ENCODE measurements around the gene UBASH3B. TPM values are rescaled to one million over a fixed set of nuclear protein-coding genes. Genes with fewer than 3 reads are reported as not detected.
A peak's percentile ranks its signal among the peaks of the same experiment; 100 is the strongest.

Gene UBASH3B
- total RNA-seq, 2 experiments from 2014 or later: 66.6 to 75.0 TPM

- peaks cover 29% of the 10 kb centered on the region for H3K36me3 Mint-ChIP-seq (ENCODE audit: low read depth)
- CTCF ChIA-PET: interaction anchor here (0.8 to 10.5 kb wide), 45 partner anchors 9 to 298 kb away, joined by 3 to 441 read pairs (median 9); partner anchors contain the start of gene UBASH3B
- DNase-seq: no peak
- H3K27ac Mint-ChIP-seq: peak overlapping the region; percentile 90
- H3K27me3 Mint-ChIP-seq (ENCODE audit: low read depth): peaks cover 2% of the 10 kb centered on the region
- H3K9me3 Mint-ChIP-seq (ENCODE audit: insufficient read depth): no peaks in the 10 kb centered on the region
- H3K4me1 Mint-ChIP-seq (ENCODE audit: low read depth): peaks cover 82% of the 10 kb centered on the region
- POLR2A ChIA-PET: interaction anchor here (0.7 to 3.9 kb wide), 9 partner anchors 12 to 127 kb away, joined by 3 to 31 read pairs (median 4); partner anchors contain the start of gene UBASH3B
- H3K4me3 Mint-ChIP-seq: no peak overlapping the region
- ATAC-seq: no peak
Measured at GRCh38 chr11:122755941-122756340, 100.4 kb downstream of the UBASH3B start.

DNA sequence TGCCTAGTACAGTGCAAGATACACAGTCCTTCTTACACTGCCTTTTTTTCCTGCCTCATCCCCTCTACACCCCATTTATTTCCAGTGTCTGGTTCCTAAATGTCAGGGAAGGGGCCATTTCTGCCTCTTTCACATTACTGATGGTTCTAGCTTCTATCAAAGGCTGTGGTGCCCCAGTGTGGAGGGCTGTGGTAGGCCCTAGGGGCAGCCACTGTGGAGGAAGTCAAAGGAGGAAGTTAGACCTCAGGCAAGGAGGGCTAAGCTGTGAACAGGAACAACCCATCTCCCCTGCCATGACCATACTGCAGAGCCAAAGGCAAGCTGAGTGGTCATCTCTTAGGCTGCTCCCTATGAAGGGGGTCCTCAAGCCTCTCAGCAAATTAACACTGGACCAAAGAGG lies 100.9 kb downstream of the UBASH3B start:
- Mint-ChIP-seq H3K9me3 (ENCODE audit: insufficient read depth) (no peaks in the 10 kb centered on the region), H3K27me3 (ENCODE audit: low read depth) (peaks cover 2% of the 10 kb centered on the region), H3K4me1 (ENCODE audit: low read depth) (peaks cover 78% of the 10 kb centered on the region), H3K4me3 (peak overlapping the region; percentile 47), H3K27ac (peak overlapping the region; percentile 90), H3K36me3 (ENCODE audit: low read depth) (peaks cover 27% of the 10 kb centered on the region)
- ChIA-PET CTCF (interaction anchor here (0.6 to 10.5 kb wide), 44 partner anchors 9 to 298 kb away, joined by 3 to 441 read pairs (median 9); partner anchors contain the start of gene UBASH3B), POLR2A (interaction anchor here (0.7 to 3.9 kb wide), 11 partner anchors 11 to 128 kb away, joined by 3 to 31 read pairs (median 4); partner anchors contain the start of gene UBASH3B)
- ATAC-seq (peak; percentile 96), DNase-seq (peak; percentile 88)

DNA sequence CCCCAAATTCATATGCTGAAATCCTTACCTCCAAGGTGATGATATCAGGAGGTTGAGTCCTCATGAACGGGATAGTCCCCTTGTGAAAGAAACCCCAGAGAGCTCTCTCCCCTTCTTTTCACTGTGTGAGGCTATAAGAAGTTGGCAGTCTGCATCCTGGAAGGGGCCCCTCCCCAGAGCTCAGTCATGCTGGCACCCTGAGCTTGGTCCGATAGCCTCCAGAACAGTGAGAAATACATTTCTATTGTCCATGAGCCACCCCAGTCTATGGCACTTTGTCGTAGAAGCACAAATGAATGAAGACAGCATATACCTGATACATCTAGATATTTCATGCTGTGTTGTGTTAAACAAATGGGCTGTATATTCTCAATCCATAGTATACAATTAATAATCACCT lies 101.7 kb downstream of the UBASH3B start:
- peaks cover 71% of the 10 kb centered on the region for H3K4me1 Mint-ChIP-seq (ENCODE audit: low read depth)
- peaks cover 23% of the 10 kb centered on the region for H3K36me3 Mint-ChIP-seq (ENCODE audit: low read depth)
- DNase-seq (no peak), ATAC-seq (no peak)
- peaks cover 2% of the 10 kb centered on the region for H3K27me3 Mint-ChIP-seq (ENCODE audit: low read depth)
- ChIA-PET POLR2A (interaction anchor here (0.7 to 3.9 kb wide), 5 partner anchors 13 to 101 kb away, joined by 3 to 31 read pairs (median 3); partner anchors contain the start of gene UBASH3B), CTCF (interaction anchor here (0.6 to 10.5 kb wide), 25 partner anchors 8 to 297 kb away, joined by 4 to 441 read pairs (median 38); partner anchors contain the start of gene UBASH3B)
- no peaks in the 10 kb centered on the region for H3K9me3 Mint-ChIP-seq (ENCODE audit: insufficient read depth)
- H3K4me3 Mint-ChIP-seq: no peak overlapping the region
- no peak overlapping the region for H3K27ac Mint-ChIP-seq

DNA sequence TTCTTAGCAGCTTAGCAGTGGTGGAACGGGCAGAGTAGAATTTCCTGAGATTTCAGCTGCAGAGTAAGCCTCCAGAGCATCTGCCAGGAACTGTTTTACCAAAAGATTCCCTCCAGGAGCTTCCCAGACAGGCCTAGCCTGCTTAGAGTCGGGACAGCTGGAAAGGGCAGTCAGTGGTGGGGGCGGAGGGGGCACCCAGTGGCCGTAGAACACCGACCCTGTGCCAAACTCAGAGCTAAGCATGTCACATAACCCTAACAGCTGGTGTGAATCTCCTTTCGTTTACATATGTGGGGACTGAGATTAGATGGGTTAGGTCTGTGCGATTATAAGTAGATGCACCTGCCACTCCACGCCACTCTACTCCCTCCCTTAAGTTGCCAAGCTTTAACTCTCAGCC lies 102.8 kb downstream of the UBASH3B start:
- no peaks in the 10 kb centered on the region for H3K9me3 Mint-ChIP-seq (ENCODE audit: insufficient read depth)
- no peaks in the 10 kb centered on the region for H3K27me3 Mint-ChIP-seq (ENCODE audit: low read depth)
- H3K27ac Mint-ChIP-seq: peak overlapping the region; percentile 71
- no peak for DNase-seq
- peaks cover 62% of the 10 kb centered on the region for H3K4me1 Mint-ChIP-seq (ENCODE audit: low read depth)
- ATAC-seq: no peak
- POLR2A ChIA-PET: interaction anchor here (0.8 to 1.2 kb wide), 5 partner anchors 11 to 110 kb away, joined by 3 to 4 read pairs (median 3); no protein-coding TSS in a partner anchor
- CTCF ChIA-PET: interaction anchor here (0.7 to 10.5 kb wide), 11 partner anchors 8 to 178 kb away, joined by 3 to 441 read pairs (median 7); partner anchors contain the start of gene UBASH3B
- H3K4me3 Mint-ChIP-seq: no peak overlapping the region
- peaks cover 19% of the 10 kb centered on the region for H3K36me3 Mint-ChIP-seq (ENCODE audit: low read depth)

DNA sequence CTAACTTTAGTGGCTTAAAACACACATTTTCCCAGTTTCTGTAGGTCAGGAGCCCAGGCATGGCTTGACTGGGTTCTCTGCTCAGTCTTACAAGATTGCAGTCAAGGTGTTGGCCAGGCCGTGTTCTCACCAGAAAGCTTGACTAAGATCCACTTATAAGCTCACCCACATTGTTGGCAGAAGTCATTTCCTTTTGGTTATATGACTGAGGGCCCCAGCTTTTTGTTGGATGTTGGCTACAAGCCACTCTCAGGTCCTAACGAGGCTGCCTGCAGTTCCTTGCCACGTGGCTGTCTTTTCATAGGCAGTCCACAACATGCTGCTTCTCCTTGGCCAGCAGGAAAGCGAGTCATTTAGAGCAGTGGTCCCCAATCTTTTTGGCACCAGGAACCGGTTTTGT lies 103.5 kb downstream of the UBASH3B start:
- H3K27ac Mint-ChIP-seq: peak overlapping the region; percentile 71
- DNase-seq (no peak), ATAC-seq (no peak)
- peaks cover 16% of the 10 kb centered on the region for H3K36me3 Mint-ChIP-seq (ENCODE audit: low read depth)
- H3K27me3 Mint-ChIP-seq (ENCODE audit: low read depth): no peaks in the 10 kb centered on the region
- peaks cover 64% of the 10 kb centered on the region for H3K4me1 Mint-ChIP-seq (ENCODE audit: low read depth)
- CTCF ChIA-PET: interaction anchor here (0.7 to 10.5 kb wide), 12 partner anchors 9 to 262 kb away, joined by 3 to 441 read pairs (median 6); partner anchors contain the start of gene UBASH3B
- H3K9me3 Mint-ChIP-seq (ENCODE audit: insufficient read depth): no peaks in the 10 kb centered on the region
- no peak overlapping the region for H3K4me3 Mint-ChIP-seq
- POLR2A ChIA-PET: interaction anchor here (0.9 to 1.2 kb wide), 4 partner anchors 11 to 110 kb away, joined by 3 to 4 read pairs (median 3); no protein-coding TSS in a partner anchor

GRCh38 chr11:122763108-122763507 lies 107.6 kb downstream of the UBASH3B start:
- peaks cover 42% of the 10 kb centered on the region for H3K4me1 Mint-ChIP-seq (ENCODE audit: low read depth)
- POLR2A ChIA-PET: interaction anchor here (1.1 kb wide), 1 partner anchor 22 kb away, joined by 3 read pairs; no protein-coding TSS in a partner anchor
- no peak overlapping the region for H3K27ac Mint-ChIP-seq
- no peak overlapping the region for H3K4me3 Mint-ChIP-seq
- H3K27me3 Mint-ChIP-seq (ENCODE audit: low read depth): no peaks in the 10 kb centered on the region
- no peak for DNase-seq
- CTCF ChIA-PET: interaction anchor here (0.7 to 1.4 kb wide), 8 partner anchors 8 to 134 kb away, joined by 3 to 6 read pairs (median 3); no protein-coding TSS in a partner anchor
- peaks cover 9% of the 10 kb centered on the region for H3K36me3 Mint-ChIP-seq (ENCODE audit: low read depth)
- no peak for ATAC-seq
- no peaks in the 10 kb centered on the region for H3K9me3 Mint-ChIP-seq (ENCODE audit: insufficient read depth)

DNA sequence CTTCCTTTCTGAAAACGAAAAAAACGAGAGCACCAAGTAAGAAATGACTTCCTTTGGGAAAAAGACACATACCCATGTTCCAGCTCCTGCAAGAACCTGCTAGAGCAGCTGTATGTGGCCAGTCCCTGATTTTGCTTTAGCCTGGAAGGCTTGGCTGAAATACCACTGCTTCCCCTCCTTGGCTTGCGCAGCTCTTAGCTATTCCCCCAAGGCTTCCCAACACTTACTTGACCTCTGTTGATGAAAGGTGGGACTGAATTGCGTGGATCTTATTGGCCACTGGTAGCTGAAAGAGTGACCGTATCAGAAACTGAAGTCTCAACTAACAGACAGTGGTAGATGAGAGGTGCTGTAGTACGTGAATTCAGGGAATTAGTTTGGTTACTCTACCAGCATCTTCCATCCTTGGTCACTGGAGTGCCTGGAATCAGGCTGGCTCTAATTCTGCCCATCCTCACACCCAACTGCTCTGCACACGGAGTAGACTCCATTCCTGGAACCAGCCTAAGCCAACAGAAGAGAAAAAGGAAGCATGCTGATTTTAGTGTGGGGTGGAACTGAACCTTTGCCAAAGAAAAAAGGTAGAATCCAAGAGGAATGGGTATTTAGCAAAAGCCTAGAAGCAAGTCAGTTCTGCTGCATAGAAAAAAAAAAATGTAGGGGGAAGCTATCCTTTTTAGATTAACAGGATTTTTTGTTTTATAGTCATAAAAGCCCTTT lies 109.0 kb downstream of the UBASH3B start:
- H3K9me3 Mint-ChIP-seq (ENCODE audit: insufficient read depth): no peaks in the 10 kb centered on the region
- no peak overlapping the region for H3K4me3 Mint-ChIP-seq
- DNase-seq (no peak), ATAC-seq (no peak)
- no peaks in the 10 kb centered on the region for H3K27me3 Mint-ChIP-seq (ENCODE audit: low read depth)
- H3K4me1 Mint-ChIP-seq (ENCODE audit: low read depth): peaks cover 32% of the 10 kb centered on the region
- POLR2A ChIA-PET: no interaction called here
- CTCF ChIA-PET: interaction anchor here (0.6 to 2.2 kb wide), 7 partner anchors 9 to 183 kb away, joined by 3 to 18 read pairs (median 6); no protein-coding TSS in a partner anchor
- H3K27ac Mint-ChIP-seq: no peak overlapping the region
- H3K36me3 Mint-ChIP-seq (ENCODE audit: low read depth): peaks cover 10% of the 10 kb centered on the region

DNA sequence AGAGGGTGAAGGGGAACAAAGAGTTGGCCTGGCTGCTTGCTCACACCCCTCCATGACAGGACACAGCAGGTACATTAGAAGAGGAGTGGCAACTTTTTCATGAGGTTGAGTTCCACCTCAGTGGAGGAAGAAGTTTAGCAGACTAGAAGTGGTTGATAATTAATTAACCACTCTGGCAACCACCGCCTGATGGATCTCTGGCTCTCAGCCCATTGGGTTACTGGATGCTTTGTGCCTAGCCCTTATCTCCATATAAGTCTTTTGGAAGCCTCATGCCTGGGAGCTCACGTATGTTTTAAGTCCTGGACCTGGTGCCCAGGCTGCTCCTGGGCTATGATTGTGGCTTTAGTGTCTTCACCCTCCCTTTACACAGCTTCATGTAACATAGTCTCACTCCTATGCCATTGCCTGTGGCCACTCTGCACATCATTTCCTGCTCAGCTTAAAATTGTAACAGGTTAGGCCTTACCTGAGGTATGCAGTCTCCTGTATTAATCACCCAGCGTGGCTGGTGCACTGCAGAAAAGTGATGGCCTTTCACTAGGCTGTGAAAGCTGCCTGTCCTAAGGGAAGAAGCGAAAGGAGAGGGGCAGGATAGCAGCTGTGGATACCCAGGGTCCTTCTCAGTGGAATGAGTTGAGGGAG lies 110.1 kb downstream of the UBASH3B start:
- Mint-ChIP-seq H3K4me3 (no peak overlapping the region), H3K27me3 (ENCODE audit: low read depth) (no peaks in the 10 kb centered on the region), H3K36me3 (ENCODE audit: low read depth) (peaks cover 7% of the 10 kb centered on the region), H3K4me1 (ENCODE audit: low read depth) (peaks cover 27% of the 10 kb centered on the region), H3K27ac (no peak overlapping the region), H3K9me3 (ENCODE audit: insufficient read depth) (no peaks in the 10 kb centered on the region)
- ATAC-seq: no peak
- CTCF ChIA-PET: interaction anchor here (1.6 to 2.2 kb wide), 3 partner anchors 10 to 137 kb away, joined by 6 to 18 read pairs (median 12); no protein-coding TSS in a partner anchor
- POLR2A ChIA-PET: no interaction called here
- DNase-seq: no peak

DNA sequence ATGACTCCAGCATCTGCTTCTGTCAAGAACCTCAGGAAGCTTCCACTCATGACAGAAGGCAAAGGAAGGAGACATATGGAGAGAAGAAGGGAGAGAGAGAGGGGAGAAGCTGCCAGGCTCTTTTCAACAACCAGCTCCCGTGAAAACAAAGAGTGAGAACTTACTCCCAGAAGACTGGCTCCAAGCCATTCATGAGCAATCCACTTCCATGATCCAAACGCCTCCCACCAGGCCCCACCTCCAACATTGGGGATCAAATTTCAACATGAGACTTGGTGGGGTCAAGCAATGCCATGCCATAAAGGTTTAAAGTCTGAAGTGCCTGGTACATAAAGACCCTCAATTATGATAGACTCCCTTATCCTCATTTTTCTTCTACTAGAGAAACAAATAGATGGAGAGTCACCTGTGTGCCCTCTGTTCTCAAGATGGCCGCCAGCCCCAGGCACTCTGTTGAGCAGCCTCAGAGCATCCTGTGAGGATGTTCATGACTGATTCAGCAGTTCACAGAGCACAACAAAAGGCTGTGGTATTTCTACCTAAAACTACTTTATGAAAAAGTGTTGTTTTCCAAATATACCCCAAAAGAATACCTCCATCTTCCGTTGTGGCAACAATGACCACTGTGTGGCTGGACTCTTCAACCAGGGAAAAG lies 113.7 kb downstream of the UBASH3B start:
- Mint-ChIP-seq H3K36me3 (ENCODE audit: low read depth) (peaks cover 4% of the 10 kb centered on the region), H3K27ac (no peak overlapping the region), H3K4me3 (no peak overlapping the region), H3K27me3 (ENCODE audit: low read depth) (no peaks in the 10 kb centered on the region), H3K4me1 (ENCODE audit: low read depth) (peaks cover 17% of the 10 kb centered on the region), H3K9me3 (ENCODE audit: insufficient read depth) (no peaks in the 10 kb centered on the region)
- ATAC-seq: no peak
- ChIA-PET CTCF (interaction anchor here (1.2 to 4.6 kb wide), 5 partner anchors 12 to 140 kb away, joined by 3 to 38 read pairs (median 4); no protein-coding TSS in a partner anchor), POLR2A (no interaction called here)
- DNase-seq: no peak

- Mint-ChIP-seq H3K4me1 (ENCODE audit: low read depth) (peaks cover 23% of the 10 kb centered on the region), H3K36me3 (ENCODE audit: low read depth) (peaks cover 17% of the 10 kb centered on the region), H3K27ac (no peak overlapping the region), H3K9me3 (ENCODE audit: insufficient read depth) (no peaks in the 10 kb centered on the region), H3K27me3 (ENCODE audit: low read depth) (no peaks in the 10 kb centered on the region), H3K4me3 (no peak overlapping the region)
- ChIA-PET CTCF (interaction anchor here (4.5 kb wide), 1 partner anchor 17 kb away, joined by 38 read pairs; no protein-coding TSS in a partner anchor), POLR2A (no interaction called here)
- ATAC-seq (no peak), DNase-seq (no peak)
Measured at GRCh38 chr11:122772945-122773344, 117.4 kb downstream of the UBASH3B start.

GRCh38 chr11:122773781-122774266 lies 118.3 kb downstream of the UBASH3B start:
- Mint-ChIP-seq H3K4me3 (no peak overlapping the region), H3K9me3 (ENCODE audit: insufficient read depth) (no peaks in the 10 kb centered on the region), H3K36me3 (ENCODE audit: low read depth) (peaks cover 21% of the 10 kb centered on the region), H3K4me1 (ENCODE audit: low read depth) (peaks cover 26% of the 10 kb centered on the region), H3K27ac (no peak overlapping the region), H3K27me3 (ENCODE audit: low read depth) (no peaks in the 10 kb centered on the region)
- ChIA-PET POLR2A (no interaction called here), CTCF (no interaction called here)
- no peak for ATAC-seq
- DNase-seq: no peak

Data from activated CD8-positive, alpha-beta T cell treated with anti-CD3 and anti-CD28 coated beads, Interleukin-2, amount 10 ng/mL, durations not matched to agents 7 days and 5 days (primary cell).